GM18867 (cell line): Measurements from ENCODE around the gene H1-8.

ENCODE experiments used
- ATAC-seq: cut with Tn5 transposase; IDR thresholded peaks from one replicate; pipeline ENCODE4 v1.9.1; 2021; ENCODE audit warnings: mild to moderate bottlenecking, moderate library complexity; ENCODE audit not compliant: unreplicated experiment

The H1-8 gene

DNA sequence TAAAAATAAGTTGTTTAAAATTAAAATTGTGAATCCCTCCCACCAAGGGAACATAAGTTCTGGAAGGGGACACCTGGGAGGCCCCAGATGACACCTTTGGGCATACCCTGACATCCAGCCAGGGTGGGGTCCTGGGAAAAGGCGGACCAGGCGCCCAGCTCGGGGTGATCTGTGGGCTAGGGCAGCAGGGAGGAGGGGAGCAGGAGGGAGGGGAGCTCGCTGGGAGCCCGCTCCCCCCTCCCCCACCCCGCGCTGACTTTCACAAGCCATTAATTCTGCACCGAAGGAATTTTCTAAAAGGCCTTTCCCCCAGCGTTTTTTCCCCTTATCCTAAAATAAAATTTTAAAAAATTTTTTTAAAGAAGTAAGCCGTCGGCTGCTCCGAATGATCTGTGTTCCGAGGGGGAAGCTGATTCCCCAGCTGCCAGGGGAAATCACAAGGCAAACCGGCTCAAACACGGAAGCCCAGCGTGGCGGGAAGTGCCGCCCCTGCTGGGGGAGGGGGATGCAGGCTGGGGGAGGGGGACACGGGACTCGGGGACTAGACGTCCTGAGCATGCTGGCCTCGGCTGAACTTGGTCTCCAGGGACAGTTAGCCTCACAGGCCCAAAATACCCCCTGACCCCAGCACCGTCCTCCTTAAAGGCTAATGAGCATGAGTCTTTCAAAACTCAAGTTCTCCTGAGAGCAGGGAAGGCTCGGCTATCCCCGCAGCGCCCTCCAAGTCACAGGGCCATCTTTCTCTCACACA lies 49.6 kb downstream of the H1-8 start:
- no peak for ATAC-seq

DNA sequence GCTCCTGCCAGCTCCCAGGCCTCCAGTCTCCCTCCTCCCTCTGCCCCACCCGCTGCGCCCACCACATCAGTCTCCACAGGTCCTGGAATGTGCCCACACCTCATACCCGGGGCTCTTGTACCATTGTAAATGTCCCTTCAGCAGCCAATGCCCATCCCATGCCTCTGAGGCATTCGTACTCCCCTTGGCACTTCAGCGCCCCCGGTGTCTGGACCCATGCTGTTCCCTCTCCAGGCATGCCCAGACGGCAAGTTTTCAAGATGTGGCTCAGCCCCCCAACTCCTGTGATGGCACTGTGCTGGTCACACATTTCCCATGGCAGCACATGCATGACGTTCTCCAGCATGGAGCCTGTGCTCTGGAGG lies 50.2 kb downstream of the H1-8 start:
- no peak for ATAC-seq

DNA sequence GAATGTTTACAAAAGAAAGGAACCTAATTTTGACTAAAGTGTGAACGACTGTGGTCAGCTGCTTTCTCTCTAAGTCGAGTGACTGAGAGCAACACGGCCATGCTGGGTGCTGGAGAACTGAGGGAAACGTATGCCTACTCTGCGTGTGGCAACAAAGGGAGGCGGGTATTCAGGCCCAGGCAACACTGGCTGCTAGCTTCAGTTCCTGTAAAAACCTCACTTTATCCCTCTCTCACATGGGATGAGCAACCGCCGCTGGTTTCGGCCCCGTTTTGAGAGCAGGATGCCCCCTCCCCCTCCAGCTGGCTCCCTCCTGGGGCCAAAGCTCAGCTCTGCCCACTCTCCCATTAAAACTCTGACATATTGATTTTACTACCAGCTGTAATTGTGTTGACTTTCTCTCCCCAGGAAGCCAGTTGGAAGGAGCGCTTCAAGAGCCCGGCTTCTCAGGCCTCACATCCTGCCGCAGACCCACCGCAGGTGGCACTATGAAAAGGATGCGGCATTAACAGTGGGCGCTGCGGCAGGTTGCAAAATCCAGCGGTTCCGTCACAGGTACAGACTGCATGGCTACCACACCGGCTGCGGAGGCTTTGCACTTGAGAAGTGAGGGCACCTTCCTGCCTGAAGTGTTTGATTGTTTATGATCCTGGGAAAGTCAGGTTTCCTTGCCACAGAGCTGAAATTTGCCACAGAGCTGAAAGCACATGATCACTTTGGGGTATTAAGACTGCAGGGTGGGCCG lies 50.8 kb downstream of the H1-8 start:
- no peak for ATAC-seq

DNA sequence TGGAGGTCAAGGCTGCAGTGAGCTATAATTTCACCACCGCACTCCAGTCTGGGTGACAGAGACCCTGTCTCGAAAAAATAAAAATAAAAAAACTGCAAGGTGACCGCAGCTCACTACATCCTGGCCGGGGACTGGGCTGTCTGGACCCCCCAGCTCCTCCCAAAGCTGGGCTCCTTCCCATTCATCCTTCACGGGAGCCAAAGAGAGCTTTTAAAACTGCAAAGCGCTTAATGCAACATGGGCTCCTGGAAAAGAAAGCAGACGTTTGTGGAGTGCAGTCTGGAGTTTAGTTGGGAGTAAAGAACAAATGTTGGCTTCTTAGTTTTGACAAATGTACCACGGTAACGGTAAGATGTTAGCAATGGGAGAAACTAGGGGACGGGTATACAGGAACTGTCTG lies 51.4 kb downstream of the H1-8 start:
- no peak for ATAC-seq

DNA sequence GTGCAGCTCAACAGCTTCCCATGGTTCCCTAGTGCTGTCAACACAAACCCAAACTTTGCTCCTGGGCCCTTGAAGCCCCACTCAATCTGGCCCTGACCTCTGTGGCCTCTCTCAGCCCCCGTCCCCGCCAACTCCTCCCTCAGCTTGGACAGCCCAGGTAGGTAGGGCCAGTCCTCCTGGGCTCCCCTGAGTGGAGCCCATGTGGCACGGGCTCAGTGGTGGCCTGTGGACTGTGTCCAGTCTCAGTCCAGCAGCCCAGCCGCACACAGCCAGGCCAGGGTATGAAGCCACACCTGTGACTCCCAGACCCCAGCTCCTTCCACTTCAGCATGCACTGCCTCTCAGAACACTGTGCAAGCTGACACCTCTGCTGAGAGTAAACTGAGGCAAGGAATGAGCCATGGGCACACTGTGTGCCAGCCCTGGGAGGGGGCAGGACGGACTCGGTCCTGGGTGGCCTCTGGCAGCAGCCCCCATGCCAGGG lies 52.0 kb downstream of the H1-8 start:
- ATAC-seq = no peak

DNA sequence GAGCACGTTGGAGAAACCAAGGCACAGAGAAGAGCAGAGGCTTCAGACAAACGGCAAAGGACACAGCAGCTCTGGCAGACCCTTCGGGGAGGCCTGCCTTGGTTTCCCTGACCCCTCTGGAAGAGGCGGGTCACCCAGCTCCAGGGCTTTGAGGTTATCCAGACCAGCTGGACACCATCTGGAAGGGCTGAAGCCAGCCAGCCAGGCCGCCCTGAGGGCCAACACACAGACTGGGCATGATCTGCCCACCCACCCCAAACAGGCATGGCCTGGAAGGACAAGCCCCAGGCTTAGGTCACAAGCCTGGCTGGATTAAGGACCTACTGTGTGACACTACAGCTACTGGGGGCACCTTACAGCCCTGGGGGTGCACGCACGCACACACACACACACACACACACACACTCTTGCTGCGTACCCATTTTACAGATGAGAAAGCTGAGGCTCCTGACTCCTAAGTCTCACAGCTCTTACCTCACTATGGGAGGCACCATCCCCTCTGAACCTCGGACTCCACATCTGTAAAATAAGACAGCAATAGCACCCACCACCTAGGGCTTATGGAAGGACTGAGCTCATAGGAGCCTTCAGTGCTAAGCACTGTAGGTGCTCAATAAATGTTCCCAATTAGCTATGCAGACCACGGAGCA lies 52.7 kb downstream of the H1-8 start:
- ATAC-seq = no peak

DNA sequence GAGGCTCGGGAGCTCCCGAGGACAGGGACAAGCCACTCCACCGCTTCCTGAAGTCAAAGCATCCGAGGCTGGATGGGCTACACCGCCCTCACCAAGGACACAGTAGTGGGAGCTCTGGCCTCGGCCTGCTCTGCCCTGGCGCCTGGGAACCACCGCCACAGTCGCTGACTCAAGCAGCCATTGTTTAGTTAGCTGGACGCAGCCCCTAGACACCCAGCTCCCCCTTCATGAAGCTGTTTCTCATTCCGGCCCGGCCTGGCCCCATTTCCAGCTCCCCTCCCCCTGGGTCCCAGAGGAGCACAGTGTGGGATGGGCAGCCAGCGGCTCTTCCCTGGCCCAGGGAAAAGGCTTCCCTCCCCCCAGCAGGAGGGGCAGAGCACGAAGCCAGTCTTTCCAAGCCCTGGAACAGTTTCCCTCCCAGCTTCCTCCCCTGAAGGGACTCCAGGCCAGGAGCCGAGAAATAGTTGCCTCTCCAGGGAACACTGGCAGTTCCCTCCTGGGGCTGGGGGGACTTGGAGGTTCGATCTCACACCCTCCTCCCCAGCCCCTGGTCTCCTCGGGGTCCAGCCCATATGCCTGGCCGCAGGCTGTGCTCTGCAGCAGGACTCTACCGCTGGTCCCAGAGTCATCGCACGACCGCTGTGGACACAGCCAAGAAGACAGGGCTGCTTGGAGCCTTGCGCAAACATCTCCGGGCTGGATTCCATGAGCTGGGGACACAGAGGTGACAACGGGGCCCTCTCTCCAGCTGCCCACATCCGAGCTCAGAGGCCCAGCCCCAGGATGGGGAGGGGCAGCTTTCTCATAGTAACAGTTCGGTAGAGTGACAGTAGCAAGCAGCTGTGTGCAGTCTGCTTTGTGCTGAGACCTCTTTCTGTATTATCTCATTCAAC lies 53.5 kb downstream of the H1-8 start:
- ATAC-seq = no peak

DNA sequence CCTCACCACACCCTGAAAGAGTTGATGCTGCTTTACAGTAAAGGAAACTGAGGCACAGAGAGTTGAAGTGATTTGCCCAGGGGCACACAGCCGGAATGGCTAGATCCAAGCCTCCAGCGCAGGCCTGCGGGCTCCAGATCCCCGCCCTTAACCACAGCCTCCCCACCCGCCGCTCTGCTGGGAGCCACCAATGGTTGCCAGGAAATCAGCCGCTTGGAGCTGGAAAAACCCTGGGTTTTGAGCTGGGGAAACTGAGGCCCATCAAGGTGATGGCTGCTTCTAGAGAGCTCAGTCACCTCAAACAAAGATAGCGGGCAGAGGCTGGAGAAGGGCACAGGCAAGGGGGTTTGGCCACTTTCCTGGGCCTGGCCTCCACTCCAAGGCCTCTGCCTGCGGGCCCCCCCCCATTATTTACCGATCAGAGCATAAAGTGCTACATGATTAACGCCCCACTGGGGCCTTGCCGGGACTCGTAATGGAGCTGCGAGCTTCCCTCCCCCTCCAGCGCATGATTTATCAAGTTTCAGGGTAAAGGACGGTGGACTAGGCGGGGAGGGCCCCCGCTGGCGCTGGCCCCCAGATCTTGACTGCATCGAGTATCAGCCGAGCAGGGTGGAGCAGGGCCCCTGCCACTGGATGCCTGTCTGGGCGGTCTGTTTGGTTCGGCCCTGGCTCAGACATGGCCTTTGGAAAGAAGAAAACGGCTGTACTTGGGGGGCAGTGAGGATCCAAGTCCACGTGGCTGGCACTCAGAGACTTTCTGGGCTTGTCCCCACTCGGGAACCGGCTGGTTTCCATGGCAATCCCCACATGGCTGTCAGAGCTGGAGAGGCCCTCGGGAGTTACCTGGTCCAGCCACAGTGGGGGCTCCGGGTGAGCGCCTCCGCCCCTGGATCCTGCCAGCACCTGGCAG lies 54.4 kb downstream of the H1-8 start:
- no peak for ATAC-seq

DNA sequence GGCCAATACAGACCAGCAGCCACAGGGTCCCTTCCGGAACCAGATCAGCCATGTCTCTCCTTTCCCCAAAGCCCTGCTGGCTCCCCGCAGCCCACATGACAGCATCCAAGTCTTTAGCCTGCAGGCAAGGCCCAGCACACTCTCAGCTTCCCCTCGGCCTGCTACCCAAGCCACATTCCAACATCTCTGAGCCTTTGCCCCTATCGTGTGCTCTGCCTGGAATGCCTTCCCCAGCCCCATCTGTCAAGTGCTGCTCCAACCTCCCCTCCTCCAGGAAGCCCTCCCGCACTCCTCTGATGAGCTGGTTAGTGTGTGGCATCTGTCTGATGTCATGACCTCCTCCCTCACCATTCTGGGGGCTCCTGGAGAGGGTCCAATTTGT lies 55.0 kb downstream of the H1-8 start:
- no peak for ATAC-seq

DNA sequence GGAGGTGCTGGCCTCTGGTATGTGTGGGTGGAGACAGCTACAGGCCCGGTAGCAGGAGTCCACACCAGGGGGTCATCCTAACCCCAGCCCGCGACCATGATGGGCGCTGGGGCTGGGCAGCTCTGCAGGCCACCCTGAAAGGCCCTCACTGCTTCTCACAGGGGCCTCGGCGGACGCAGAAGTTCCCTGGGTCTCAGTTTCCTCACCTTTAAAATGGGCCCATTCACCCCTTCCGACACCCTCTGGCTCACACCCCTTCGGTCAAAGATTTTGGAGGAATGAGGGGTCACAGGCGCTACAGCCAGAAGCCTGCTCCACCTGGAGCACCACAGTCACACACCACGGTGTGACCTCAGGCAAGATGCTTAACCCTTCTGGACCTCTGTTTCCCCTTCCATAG lies 55.5 kb downstream of the H1-8 start:
- no peak for ATAC-seq

DNA sequence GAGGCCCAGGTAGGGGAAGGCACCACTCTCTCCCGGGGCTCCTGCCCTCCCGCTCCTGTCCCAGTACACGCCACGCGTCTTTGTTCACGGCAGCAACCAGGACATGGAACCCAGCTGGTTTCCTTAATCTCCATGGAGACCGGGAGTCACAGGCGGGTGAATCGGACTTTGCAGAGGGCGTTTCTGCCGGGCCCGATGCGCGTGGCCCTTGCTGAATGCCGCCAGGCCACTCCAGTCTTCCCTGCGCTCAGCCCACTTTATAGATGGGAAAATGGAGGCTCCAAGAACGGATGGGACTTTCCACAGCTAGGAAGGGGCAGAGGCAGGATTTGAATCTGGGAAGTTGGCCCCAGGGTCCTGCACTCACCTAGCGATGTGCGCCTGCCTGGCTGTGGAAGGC lies 56.1 kb downstream of the H1-8 start:
- no peak for ATAC-seq

DNA sequence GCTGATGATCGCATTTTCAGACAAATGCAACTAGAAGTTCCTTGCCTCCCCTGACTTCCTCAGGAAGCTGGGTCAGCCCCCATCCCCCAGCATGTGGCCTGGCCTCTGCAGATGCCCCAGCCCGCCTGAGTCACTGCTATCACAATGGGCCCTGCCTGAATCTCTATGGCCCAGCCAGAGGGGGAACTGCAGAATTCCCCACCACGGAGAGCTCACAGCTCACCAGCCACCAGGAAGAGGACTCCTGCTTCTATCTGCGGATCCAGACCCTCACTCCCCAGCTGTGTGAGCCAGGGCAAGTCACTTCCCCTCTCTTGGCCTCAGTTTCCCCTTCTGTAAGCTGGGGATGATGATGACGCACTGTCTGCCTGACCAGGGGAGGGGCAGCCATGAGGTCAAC lies 56.6 kb downstream of the H1-8 start:
- no peak for ATAC-seq

DNA sequence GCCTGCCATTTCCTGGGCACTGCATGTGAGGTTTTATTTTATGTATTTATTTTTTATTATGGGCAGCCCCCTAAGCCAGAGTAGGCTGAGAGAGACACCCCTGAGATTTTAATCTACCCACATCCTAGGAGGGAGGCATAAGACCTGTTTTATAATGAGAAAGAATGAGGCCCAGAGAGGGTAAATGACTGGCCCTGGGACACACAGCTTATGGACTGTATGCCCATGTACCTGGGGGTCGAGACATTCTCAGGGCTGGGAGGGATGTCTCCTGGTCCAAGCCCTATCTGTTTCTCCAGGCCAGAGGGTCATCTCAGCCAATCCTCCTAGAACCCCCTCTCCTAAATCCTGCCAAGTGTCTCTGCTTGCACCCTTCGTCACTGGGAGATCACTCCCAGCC lies 57.4 kb downstream of the H1-8 start:
- no peak for ATAC-seq
